HG02840 (cell line): ENCODE measurements around the gene C9.
"Not testable (repeated sequence)": the region's sequence is repeated elsewhere in the genome, so short reads cannot be mapped to it uniquely, and the experiment has no call there.

Experiments used
- ATAC-seq: cut with Tn5 transposase; IDR thresholded peaks from one replicate; pipeline ENCODE4 v1.9.1; 2021; ENCODE audit warnings: mild to moderate bottlenecking, moderate library complexity, moderate number of reproducible peaks; ENCODE audit not compliant: unreplicated experiment, low FRiP score

C9 gene

GRCh38 chr5:39364367-39364766, at the start of gene C9:
Gene C9, minus strand, starts transcription at chr5:39364495. Its CDS starts 31 bp downstream, at chr5:39364464.
- no peak for ATAC-seq

DNA sequence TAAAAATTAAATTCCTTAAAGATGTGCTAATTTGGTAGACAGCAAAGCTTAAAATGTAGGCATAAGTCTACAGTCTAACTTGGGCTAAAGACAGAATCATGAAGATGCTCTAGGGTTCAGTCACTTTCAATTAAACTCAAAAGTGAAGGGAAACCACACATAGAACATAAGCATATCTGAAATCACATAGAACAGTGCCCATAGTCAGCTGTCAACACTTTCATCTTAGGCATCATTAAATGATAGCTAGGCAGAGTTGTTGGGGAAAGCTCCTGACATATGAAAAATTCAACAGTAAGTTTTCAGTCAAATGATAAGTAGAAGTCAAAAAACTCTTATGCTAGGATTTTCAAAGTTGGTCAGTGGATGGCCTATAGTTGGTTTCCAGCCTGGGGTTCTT, 49.5 kb upstream of the C9 start:
- no peak for ATAC-seq

DNA sequence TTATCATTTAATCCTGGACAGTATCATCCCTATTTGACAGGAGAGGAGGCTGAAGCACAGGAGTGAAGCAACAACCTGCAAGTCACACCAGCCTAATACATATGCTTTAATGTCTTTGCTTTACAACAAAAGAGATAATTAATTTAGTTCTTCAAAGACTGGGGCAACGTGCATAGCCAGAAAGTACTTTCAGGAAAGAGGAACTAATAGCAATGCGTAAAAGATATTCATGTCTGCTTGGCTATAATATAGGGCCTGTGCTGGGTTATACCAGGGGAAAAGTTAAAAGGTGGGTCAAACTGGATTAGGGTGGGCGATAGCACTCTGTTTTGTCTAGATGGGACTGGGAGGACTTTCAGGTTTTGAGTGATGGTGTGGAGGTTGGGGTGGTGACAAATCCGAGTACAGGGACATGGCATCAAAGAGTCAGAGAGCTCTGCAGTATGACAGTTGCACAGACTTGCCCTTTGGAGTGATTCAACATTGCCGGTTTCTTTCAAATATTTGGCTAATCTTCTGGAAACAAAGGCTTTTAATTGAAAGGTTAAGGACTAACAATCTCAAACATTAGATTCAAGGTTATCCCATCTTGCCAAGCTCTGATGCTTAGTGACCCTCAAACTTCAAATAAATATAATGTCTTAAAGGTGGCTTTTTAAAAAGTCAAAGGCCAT, 48.6 kb upstream of the C9 start:
- no peak for ATAC-seq

GRCh38 chr5:39411985-39412384, 47.7 kb upstream of the C9 start:
- ATAC-seq, result no peak

GRCh38 chr5:39411061-39411460, 46.8 kb upstream of the C9 start:
- ATAC-seq, result no peak

DNA sequence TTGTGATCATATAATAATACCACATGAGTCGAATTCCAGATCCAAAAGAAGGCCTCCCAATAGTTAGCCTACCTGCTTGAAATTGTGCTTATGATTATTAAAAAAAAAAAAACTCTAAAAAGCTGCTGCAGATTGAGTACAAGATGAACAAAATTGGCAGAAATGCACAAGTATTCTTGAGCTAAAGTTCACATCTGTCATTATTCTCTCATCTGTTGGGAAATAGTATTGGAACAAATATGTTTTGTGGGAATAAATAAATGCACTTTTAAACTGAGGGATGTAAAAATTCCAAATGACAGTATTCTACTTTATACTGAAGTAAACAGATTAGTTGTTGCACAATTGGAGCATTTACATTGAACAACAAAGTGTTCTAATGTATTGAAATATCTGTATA, 44.7 kb upstream of the C9 start:
- ATAC-seq, result no peak

DNA sequence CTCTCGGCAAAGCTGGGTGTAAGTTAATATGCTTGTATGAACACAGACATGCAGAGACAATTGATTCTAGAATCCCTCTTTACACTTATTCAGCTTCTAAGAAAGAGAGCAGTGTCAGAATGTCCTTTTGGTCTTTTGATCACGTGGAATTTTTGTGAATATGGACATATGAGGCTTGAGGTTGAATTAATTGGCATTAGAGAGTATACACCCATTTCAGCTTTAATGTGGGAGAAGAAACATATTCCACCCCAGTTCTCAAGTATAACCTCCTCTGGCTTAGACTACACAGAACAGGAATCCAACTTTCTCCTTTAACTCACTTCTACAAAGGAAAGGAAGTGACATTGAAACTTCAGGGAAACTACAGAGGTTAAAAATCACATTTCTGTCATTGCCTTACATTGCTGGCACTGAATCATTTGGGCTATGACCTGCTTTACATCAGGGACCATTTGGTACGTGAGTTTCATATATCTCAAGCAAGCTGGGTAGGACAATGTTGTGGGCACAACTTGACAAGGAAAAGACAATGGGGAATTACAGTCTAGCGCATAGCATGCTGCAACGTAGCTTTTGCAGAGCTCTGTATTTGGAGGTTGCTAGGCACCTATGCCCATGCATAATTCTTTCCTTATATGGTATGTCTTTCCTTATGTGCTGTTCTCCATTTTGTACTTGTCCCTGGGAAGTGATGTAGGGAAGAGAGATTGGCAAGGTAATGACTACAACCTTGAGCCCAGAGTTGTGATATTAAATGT, 41.0 kb upstream of the C9 start:
- ATAC-seq, result no peak

GRCh38 chr5:39403761-39404160, 39.5 kb upstream of the C9 start:
- ATAC-seq, result not testable (repeated sequence)

- not testable (repeated sequence) for ATAC-seq
These were observed 37.8 kb upstream of the C9 start for GRCh38 chr5:39402140-39402539.

DNA sequence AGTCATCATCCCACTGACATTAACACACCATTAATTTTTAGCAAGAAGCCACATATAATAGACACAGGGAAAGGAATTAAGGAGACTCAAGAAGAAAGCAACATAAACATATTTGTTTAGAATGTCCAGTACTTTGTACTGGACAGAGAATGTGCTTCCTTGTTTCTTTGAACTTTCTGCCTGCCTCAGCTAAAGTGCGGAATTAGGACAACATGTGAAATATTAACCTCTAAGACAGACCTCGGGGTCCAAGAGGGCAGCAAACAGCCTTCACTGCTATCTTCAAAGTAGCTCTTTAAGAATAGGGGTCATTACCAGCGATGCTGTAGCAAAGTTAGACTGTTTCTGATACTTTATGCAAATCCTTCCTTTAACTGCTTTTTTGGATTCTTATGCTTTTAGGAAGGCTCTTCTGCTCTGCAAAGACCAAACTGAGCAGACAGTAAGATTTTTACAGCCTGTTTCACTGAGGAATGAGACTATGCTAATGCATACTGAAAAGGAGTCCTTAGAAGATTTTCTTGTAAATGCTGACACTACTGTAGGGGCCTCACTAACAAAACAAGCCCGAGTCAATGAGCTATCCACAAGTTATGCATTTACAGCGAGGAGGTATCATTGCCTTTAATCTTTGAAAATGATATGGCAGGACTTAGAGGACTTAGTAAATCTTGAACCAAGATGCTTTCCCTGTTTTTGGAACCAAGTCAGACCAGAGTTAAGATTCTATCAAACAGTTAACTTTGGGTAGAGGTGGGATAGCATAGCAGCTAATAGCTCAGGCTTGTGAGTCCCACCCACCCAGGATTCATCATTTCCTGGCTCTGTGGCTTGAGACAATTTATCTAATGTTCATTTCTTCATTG, 36.7 kb upstream of the C9 start:
- no peak for ATAC-seq

DNA sequence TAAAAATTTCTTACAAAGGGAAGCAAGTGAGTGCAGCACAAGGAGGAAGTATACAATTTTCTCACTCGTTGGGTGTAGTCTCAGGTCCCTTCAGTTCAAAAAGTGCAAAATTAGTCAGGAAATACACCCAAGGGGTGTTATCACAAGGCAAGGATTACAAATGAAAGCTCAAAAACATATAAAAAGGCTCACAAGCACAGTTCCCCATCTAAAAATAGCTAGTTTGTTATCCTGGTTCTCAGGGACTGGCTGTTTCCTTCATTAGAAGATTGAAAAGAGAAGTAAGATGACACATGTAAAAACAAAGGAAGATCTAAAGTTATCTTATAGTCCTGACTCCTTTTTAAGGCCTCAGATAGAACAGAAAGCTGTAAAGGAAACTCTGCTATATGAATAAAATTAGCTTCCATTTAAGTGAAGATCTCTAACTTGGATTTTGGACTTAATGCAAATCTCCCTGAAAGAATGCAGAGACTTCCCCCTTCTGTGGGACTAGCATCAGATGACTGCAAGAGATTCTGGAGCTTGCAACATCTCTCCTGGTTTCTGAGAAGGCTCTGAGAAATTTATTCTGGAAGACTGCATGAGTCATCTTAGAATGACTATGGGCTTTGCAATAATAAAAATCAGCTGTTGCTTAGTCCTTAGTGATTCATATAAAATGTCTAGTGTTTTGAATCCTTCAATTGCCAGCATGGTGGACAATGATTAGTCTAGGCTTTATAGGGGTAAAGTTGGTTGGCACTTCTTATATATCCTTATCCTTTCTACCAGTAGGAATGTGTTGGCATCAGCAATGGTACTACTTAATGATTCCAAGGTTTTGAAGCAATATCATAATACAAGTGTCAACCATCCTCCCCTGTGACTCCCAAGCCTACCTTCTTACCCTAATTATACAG, 35.1 kb upstream of the C9 start:
- ATAC-seq, result no peak

- ATAC-seq, result no peak
These were observed 32.5 kb upstream of the C9 start for GRCh38 chr5:39396843-39397242.

GRCh38 chr5:39395521-39395920, 31.2 kb upstream of the C9 start:
- no peak for ATAC-seq

GRCh38 chr5:39394946-39395345, 30.7 kb upstream of the C9 start:
- no peak for ATAC-seq

GRCh38 chr5:39390945-39391344, 26.6 kb upstream of the C9 start:
- ATAC-seq, result no peak

DNA sequence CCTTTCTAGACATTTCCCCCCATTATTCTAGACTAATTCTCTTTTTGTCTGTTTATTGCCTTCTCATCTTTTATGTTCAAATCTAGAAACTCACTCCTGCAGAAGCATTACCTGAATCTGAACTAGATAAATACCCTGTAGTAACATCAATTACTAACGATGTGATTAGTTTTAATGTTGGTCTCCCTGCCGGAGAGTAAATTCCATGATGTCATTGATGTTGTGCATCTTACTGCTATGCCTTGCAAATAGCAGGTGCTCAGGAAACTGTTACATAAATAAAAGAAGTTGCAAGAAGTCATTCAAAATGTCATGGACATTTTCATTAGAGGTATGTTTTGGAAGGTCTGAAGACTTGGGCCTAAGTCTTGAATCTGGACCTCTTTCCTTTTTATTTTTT, 23.0 kb upstream of the C9 start:
- ATAC-seq, result no peak

- no peak for ATAC-seq
These were observed 20.0 kb upstream of the C9 start for GRCh38 chr5:39384271-39384670.

DNA sequence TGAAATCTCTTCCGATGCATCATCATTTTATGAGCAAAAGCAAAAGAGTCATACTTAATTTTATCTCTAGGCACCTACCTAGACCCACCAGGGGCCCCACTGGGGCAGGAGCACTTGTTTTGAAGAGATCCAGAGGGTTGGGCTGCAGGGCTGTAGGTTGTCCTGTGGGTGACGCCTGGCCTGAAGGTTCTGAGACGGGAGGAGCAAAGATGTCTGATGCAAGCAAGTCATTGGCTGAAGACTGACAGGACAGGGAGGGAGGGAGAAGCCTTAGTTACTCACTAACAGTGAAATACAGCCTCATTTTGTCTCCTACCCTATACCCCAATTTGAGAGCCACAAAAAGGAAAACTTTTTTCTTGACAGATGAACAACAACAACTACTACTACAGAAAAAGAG, 17.1 kb upstream of the C9 start:
- no peak for ATAC-seq

- no peak for ATAC-seq
These were observed 15.4 kb upstream of the C9 start for GRCh38 chr5:39379693-39380092.

- no peak for ATAC-seq
These were observed 13.3 kb upstream of the C9 start for GRCh38 chr5:39377613-39378012.
